ENCODE results near the gene SIGLEC6. TPM values are rescaled to one million over a fixed set of nuclear protein-coding genes. Genes with fewer than 3 reads are reported as not detected.

Gene SIGLEC6
- total RNA-seq, 1 experiment from 2014 or later: 0.37 TPM

- H3K4me1 Mint-ChIP-seq: peaks cover 7% of the 10 kb centered on the region
- ATAC-seq: no peak
- peaks cover 11% of the 10 kb centered on the region for H3K36me3 Mint-ChIP-seq
- DNase-seq (ENCODE audit: low spot score): no peak
- CTCF ChIA-PET: no interaction called here
- H3K4me3 Mint-ChIP-seq: no peak overlapping the region
- TF ChIP-seq FOXJ3 (CRISPR knock-in tag; IDR thresholded peaks at IDR 0.05; ENCODE audit: borderline replicate concordance) (no peak), TEAD4 (CRISPR knock-in tag; IDR thresholded peaks at IDR 0.05) (no peak), TEAD1 (CRISPR knock-in tag; IDR thresholded peaks at IDR 0.05) (no peak), GABPB1 (CRISPR knock-in tag; IDR thresholded peaks at IDR 0.05) (no peak), ESRRA (CRISPR knock-in tag; IDR thresholded peaks at IDR 0.05; ENCODE audit: borderline replicate concordance) (no peak), ZNF512 (CRISPR knock-in tag; IDR thresholded peaks at IDR 0.05; ENCODE audit: borderline replicate concordance) (no peak), ELF4 (CRISPR knock-in tag; IDR thresholded peaks at IDR 0.05; ENCODE audit: low read depth) (no peak), ZNF263 (CRISPR knock-in tag; IDR thresholded peaks at IDR 0.05; ENCODE audit: low read depth) (no peak), ETV6 (CRISPR knock-in tag; IDR thresholded peaks at IDR 0.05) (no peak), CTCF (IDR thresholded peaks at IDR 0.05) (no peak), ZNF317 (CRISPR knock-in tag; IDR thresholded peaks at IDR 0.05; ENCODE audit: borderline replicate concordance, low read depth) (no peak), AFF4 (CRISPR knock-in tag; IDR thresholded peaks at IDR 0.05; ENCODE audit: borderline replicate concordance) (no peak)
- TF ChIP-seq, protein P1, sequence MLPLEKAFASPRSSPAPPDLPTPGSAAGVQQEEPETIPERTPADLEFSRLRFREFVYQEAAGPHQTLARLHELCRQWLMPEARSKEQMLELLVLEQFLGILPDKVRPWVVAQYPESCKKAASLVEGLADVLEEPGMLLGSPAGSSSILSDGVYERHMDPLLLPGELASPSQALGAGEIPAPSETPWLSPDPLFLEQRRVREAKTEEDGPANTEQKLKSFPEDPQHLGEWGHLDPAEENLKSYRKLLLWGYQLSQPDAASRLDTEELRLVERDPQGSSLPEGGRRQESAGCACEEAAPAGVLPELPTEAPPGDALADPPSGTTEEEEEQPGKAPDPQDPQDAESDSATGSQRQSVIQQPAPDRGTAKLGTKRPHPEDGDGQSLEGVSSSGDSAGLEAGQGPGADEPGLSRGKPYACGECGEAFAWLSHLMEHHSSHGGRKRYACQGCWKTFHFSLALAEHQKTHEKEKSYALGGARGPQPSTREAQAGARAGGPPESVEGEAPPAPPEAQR (CRISPR knock-in tag; IDR thresholded peaks at IDR 0.05): no peak
- TF ChIP-seq, protein P2, sequence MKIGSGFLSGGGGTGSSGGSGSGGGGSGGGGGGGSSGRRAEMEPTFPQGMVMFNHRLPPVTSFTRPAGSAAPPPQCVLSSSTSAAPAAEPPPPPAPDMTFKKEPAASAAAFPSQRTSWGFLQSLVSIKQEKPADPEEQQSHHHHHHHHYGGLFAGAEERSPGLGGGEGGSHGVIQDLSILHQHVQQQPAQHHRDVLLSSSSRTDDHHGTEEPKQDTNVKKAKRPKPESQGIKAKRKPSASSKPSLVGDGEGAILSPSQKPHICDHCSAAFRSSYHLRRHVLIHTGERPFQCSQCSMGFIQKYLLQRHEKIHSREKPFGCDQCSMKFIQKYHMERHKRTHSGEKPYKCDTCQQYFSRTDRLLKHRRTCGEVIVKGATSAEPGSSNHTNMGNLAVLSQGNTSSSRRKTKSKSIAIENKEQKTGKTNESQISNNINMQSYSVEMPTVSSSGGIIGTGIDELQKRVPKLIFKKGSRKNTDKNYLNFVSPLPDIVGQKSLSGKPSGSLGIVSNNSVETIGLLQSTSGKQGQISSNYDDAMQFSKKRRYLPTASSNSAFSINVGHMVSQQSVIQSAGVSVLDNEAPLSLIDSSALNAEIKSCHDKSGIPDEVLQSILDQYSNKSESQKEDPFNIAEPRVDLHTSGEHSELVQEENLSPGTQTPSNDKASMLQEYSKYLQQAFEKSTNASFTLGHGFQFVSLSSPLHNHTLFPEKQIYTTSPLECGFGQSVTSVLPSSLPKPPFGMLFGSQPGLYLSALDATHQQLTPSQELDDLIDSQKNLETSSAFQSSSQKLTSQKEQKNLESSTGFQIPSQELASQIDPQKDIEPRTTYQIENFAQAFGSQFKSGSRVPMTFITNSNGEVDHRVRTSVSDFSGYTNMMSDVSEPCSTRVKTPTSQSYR (CRISPR knock-in tag; IDR thresholded peaks at IDR 0.05): no peak
- H3K9me3 Mint-ChIP-seq: no peaks in the 10 kb centered on the region
- H3K27ac Mint-ChIP-seq: no peak overlapping the region
- H3K27me3 Mint-ChIP-seq (ENCODE audit: low read depth): peaks cover 16% of the 10 kb centered on the region
- POLR2A ChIA-PET: no interaction called here
Measured at GRCh38 chr19:51573331-51573730, 41.9 kb upstream of the SIGLEC6 start.

GRCh38 chr19:51572908-51573307, 41.4 kb upstream of the SIGLEC6 start:
- CTCF ChIA-PET: no interaction called here
- no peak for DNase-seq (ENCODE audit: low spot score)
- no peak for ATAC-seq
- H3K27ac Mint-ChIP-seq: no peak overlapping the region
- peaks cover 21% of the 10 kb centered on the region for H3K27me3 Mint-ChIP-seq (ENCODE audit: low read depth)
- POLR2A ChIA-PET: no interaction called here
- H3K36me3 Mint-ChIP-seq: peaks cover 11% of the 10 kb centered on the region
- H3K9me3 Mint-ChIP-seq: no peaks in the 10 kb centered on the region
- no peak overlapping the region for H3K4me3 Mint-ChIP-seq
- peaks cover 7% of the 10 kb centered on the region for H3K4me1 Mint-ChIP-seq
- TF ChIP-seq, protein P3, sequence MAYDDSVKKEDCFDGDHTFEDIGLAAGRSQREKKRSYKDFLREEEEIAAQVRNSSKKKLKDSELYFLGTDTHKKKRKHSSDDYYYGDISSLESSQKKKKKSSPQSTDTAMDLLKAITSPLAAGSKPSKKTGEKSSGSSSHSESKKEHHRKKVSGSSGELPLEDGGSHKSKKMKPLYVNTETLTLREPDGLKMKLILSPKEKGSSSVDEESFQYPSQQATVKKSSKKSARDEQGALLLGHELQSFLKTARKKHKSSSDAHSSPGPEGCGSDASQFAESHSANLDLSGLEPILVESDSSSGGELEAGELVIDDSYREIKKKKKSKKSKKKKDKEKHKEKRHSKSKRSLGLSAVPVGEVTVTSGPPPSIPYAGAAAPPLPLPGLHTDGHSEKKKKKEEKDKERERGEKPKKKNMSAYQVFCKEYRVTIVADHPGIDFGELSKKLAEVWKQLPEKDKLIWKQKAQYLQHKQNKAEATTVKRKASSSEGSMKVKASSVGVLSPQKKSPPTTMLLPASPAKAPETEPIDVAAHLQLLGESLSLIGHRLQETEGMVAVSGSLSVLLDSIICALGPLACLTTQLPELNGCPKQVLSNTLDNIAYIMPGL (CRISPR knock-in tag; IDR thresholded peaks at IDR 0.05): no peak
- TF ChIP-seq SMAD4 (CRISPR knock-in tag; IDR thresholded peaks at IDR 0.05) (no peak), OVOL2 (CRISPR knock-in tag; IDR thresholded peaks at IDR 0.05; ENCODE audit: borderline replicate concordance) (no peak), TCF7 (CRISPR knock-in tag; IDR thresholded peaks at IDR 0.05; ENCODE audit: low read depth) (no peak)
- TF ChIP-seq, protein P4, sequence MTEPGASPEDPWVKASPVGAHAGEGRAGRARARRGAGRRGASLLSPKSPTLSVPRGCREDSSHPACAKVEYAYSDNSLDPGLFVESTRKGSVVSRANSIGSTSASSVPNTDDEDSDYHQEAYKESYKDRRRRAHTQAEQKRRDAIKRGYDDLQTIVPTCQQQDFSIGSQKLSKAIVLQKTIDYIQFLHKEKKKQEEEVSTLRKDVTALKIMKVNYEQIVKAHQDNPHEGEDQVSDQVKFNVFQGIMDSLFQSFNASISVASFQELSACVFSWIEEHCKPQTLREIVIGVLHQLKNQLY (CRISPR knock-in tag; IDR thresholded peaks at IDR 0.05): no peak
- TF ChIP-seq, protein P5, sequence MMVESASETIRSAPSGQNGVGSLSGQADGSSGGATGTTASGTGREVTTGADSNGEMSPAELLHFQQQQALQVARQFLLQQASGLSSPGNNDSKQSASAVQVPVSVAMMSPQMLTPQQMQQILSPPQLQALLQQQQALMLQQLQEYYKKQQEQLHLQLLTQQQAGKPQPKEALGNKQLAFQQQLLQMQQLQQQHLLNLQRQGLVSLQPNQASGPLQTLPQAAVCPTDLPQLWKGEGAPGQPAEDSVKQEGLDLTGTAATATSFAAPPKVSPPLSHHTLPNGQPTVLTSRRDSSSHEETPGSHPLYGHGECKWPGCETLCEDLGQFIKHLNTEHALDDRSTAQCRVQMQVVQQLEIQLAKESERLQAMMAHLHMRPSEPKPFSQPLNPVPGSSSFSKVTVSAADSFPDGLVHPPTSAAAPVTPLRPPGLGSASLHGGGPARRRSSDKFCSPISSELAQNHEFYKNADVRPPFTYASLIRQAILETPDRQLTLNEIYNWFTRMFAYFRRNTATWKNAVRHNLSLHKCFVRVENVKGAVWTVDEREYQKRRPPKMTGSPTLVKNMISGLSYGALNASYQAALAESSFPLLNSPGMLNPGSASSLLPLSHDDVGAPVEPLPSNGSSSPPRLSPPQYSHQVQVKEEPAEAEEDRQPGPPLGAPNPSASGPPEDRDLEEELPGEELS (CRISPR knock-in tag; IDR thresholded peaks at IDR 0.05): no peak

Measured in WTC11 (cell line).